Fibroblast of the aortic adventitia (primary cell): ENCODE results near the gene ARFGEF3. TPM values are rescaled to one million over a fixed set of nuclear protein-coding genes. Genes with fewer than 3 reads are reported as not detected.
A peak's percentile ranks its signal among the peaks of the same experiment; 100 is the strongest.

ENCODE experiments used
- DNase-seq: peaks from one replicate; pipeline ENCODE4 v3.0.0-alpha.2; 2010; ENCODE audit warnings: low read depth
- H3K4me3 ChIP-seq: 2 replicates; pipeline ENCODE4 v1.5.1; 2011; ENCODE audit warnings: low read depth, mild to moderate bottlenecking, control low read depth, low read length, moderate library complexity
- CTCF ChIP-seq: IDR thresholded peaks from 2 replicates; pipeline ENCODE4 v1.5.1; 2011; ENCODE audit warnings: mild to moderate bottlenecking, low read length, control low read depth, inconsistent platforms; ENCODE audit not compliant: insufficient read depth
- total RNA-seq: library from RNA; depleted of rRNA; stranded (reverse); fragments of >200 nt; gene quantifications from 2 replicates; pipeline ENCODE4 v1.2.3, GENCODE V29; 2012; ENCODE audit warnings: low replicate concordance

The ARFGEF3 gene
- total RNA-seq, 1 donor, result 0.09 TPM

GRCh38 chr6:138337076-138337475 lies 175.3 kb downstream of the ARFGEF3 start:
- no peak for TF ChIP-seq CTCF
- H3K4me3 ChIP-seq, result no peak overlapping the region
- DNase-seq, result no peak

GRCh38 chr6:138339024-138339423 lies 177.3 kb downstream of the ARFGEF3 start:
- H3K4me3 ChIP-seq, result no peak overlapping the region
- no peak for TF ChIP-seq CTCF
- DNase-seq, result no peak

GRCh38 chr6:138341176-138341575 lies 179.4 kb downstream of the ARFGEF3 start:
- DNase-seq, result no peak
- H3K4me3 ChIP-seq, result no peak overlapping the region
- no peak for TF ChIP-seq CTCF

GRCh38 chr6:138343112-138343511 lies 181.4 kb downstream of the ARFGEF3 start:
- no peak overlapping the region for H3K4me3 ChIP-seq
- DNase-seq, result no peak
- TF ChIP-seq CTCF, result no peak

- no peak overlapping the region for H3K4me3 ChIP-seq
- DNase-seq, result no peak
- no peak for TF ChIP-seq CTCF
These were observed 184.0 kb downstream of the ARFGEF3 start for GRCh38 chr6:138345565-138346285.

- no peak overlapping the region for H3K4me3 ChIP-seq
- TF ChIP-seq CTCF, result no peak
- DNase-seq, result peak; percentile 71
These were observed 184.8 kb downstream of the ARFGEF3 start for GRCh38 chr6:138346302-138347195.
